HG02970 (cell line): ENCODE results near the gene CSNK1D.

Source experiments
- ATAC-seq: cut with Tn5 transposase; IDR thresholded peaks from one replicate; pipeline ENCODE4 v1.9.1; 2021; ENCODE audit warnings: mild to moderate bottlenecking, moderate library complexity, moderate number of reproducible peaks; ENCODE audit not compliant: unreplicated experiment, low FRiP score

Gene CSNK1D

GRCh38 chr17:82241926-82242697, 31.4 kb downstream of the CSNK1D start:
- ATAC-seq = no peak

DNA sequence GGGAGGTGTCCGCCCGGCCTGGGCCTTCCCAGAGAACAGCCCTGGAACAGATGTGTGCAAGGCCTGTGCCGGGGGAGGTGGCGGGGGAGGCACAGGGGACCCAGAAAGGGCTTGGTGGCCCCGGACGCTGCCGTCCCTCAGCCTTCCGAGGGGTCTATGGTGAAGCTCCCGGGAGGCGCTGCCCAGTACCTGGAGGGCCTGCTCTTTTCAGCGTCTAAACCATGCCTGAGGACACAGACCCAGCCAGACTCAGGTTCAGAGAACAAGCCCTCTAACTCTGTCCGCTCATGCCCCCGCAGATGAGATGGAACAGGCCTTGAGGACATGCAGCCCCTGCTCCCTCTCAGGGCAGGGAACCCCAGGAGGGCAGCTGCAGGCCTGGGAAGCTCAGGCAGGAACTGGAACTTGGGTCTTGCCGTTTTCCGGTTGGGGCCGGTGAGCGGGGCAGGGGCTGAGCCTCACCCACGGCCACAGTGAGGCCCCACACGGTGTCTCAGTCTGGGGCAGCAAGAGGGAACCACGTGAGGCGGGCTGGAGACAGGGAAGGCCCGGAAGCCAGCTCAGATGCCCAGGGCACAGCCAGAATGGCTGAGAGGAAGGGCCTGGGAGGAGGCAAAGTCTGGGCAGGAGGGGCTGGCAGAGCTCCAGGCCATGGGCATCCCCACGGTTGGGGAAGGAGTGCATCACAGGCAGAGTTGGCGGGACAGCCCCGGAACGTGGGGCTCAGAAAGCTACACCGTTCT, 32.1 kb downstream of the CSNK1D start:
- no peak for ATAC-seq

- ATAC-seq = no peak
Observed at GRCh38 chr17:82240506-82241182, 32.9 kb downstream of the CSNK1D start.

DNA sequence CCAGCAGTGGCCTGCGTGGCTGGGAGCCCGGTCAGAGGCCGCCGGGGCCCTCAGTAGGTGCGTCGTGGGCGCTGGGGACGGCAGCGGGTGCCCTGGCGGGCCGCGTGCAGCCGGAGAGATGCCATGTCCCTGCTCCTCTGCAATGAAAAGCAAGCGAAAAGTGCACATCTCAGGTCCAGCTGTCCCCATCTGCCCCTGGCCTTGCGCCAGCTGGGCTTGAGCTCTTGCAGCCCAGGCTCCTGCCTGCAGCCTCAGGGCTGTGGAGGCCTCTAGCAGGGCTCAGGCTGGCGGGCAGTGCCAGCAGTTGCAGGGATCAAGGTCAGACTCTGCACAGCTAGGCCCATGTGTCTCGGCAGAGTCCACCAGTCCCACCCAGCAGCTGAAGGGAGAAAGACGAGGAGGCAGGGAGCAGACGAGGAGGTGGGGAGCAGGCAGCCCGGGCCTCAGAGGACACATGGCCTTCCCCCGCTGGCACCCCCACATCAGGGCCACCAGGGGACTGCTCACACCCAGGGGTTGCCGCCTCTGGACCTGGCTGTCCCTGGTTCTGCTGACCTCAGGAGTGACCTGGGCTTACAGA, 33.5 kb downstream of the CSNK1D start:
- ATAC-seq = no peak

GRCh38 chr17:82239401-82239925, 34.0 kb downstream of the CSNK1D start:
- no peak for ATAC-seq

GRCh38 chr17:82238472-82239201, 34.9 kb downstream of the CSNK1D start:
- ATAC-seq = no peak

- no peak for ATAC-seq
Observed at GRCh38 chr17:82237746-82238471, 35.6 kb downstream of the CSNK1D start.

GRCh38 chr17:82237083-82237745, 36.3 kb downstream of the CSNK1D start:
- no peak for ATAC-seq

DNA sequence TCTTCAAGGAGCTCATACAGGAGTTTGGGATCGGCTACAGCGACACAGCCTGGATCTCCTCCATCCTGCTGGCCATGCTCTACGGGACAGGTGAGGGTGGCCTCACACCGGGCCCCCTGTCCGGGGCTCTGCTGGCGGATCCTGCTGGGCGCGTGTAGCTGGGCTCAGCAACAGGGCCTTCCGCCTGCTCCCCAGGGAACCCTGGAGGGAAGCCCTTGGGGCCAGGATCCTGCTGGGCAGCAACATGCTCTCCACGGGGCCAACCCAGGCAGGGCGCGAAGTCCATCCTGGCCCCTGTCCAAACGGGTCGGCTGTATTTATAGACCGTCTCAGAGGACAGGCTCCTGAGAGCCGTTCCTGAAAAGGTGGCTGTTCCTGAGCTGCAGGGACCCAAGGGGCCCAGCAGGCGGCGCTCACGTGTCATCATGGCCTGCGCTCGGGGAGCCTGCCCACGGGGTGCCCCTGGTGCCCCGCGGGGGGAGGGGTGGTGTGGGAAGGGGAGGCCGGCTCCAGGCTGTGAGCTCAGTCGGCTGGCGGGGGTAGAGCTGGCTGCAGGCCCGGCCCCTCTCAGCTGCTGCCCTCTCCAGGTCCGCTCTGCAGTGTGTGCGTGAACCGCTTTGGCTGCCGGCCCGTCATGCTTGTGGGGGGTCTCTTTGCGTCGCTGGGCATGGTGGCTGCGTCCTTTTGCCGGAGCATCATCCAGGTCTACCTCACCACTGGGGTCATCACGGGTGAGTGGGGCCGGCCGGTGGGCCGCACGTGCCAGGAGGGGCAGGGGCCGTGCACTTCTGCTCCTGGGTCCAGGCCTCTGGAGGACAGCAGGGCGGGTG, 37.1 kb downstream of the CSNK1D start:
- ATAC-seq = no peak

DNA sequence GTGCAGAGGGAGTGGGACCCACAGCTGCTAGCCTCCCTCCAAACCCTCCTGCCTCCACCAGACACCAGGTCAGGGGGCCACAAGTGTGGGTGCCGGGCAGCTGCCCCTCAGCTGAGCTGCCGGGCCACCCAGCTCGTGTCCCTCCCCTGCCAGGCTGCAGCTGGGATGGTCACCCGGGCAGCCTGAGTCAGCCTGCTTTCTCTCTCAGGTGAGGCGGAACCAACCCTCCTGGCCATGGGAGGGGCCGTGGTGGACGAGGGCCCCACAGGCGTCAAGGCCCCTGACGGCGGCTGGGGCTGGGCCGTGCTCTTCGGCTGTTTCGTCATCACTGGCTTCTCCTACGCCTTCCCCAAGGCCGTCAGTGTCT, 37.7 kb downstream of the CSNK1D start:
- no peak for ATAC-seq

- ATAC-seq = no peak
Observed at GRCh38 chr17:82235056-82235774, 38.3 kb downstream of the CSNK1D start.

- ATAC-seq = no peak
Observed at GRCh38 chr17:82234211-82235055, 39.1 kb downstream of the CSNK1D start.

GRCh38 chr17:82232876-82233785, 40.4 kb downstream of the CSNK1D start:
- ATAC-seq = no peak

DNA sequence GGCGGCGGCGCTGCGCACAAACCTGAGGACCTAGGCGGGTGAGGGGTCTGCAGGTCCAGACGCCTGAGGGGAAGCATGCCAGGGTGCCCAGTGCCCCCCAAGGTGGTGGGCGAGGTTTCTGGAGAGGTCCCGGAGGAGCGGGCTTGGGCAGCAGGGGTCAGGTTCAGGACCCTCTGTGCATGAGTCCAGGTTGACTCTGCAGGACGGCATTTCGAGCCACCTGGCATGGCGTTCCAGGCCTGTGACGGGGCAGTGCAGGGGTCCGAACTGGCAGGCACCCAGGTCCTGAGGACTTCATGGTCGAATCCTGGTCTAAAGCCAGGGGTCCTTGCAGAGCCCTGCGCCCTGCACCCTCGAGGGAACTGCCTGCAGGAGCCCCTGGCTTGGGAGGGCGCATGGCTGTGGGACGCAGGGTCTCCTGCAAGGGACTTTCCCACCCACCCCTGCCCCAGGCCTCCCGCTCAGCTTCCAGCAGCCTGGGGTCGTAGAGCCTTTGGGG, 41.1 kb downstream of the CSNK1D start:
- ATAC-seq = no peak

DNA sequence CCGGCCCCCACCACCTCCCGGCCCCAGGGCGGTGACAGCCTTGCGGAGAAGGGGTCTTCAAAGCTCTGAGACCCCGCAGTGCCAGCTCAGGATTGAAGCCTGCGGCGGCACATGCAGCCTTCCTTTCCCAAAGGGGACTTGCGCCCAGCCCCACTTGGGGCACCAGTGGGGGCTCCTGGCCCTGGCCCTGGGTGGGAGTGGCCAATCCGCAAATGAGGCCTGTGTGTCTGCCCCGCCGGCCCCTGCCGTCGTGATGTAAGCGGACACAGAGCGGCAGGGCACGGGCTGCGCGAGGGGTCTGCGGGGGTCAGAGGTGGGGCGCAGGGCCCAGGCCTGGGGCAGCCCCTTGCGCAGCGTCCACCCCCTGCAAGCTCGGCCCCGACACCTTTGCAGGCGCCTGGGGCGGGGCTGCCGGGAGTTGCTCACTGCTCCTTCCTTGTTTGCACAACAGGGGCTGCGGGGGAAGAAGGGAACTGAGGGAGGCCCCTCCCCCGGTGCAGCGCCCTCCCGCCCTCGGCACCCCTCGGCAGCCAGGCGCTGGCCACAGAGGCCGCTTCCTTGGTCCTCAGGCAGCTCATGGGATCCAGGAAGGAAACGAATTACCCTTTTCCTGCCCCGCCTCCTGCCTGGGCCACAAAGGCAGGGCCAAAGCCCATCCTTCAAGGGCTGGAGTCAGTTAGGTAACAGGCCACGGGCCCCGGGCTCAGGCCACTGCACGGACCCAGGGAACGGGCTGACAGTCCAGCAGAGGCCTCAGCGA, 41.8 kb downstream of the CSNK1D start:
- ATAC-seq = no peak
